AG08396 (cell line): ENCODE results near the gene KRT3.

ENCODE experiments used
- DNase-seq: peaks from one replicate; pipeline ENCODE4 v3.0.0; 2012; ENCODE audit warnings: low spot score, mixed read lengths

The KRT3 gene

GRCh38 chr12:52795694-52796428, at the start of gene KRT3:
KRT3 (minus strand) TSS chr12:52796117; CDS start chr12:52796042, 75 bp downstream.
- DNase-seq = no peak

- DNase-seq = no peak
These were observed 48.5 kb upstream of the KRT3 start for GRCh38 chr12:52844386-52844785.

- DNase-seq = no peak
These were observed 43.7 kb upstream of the KRT3 start for GRCh38 chr12:52839436-52840105.

DNA sequence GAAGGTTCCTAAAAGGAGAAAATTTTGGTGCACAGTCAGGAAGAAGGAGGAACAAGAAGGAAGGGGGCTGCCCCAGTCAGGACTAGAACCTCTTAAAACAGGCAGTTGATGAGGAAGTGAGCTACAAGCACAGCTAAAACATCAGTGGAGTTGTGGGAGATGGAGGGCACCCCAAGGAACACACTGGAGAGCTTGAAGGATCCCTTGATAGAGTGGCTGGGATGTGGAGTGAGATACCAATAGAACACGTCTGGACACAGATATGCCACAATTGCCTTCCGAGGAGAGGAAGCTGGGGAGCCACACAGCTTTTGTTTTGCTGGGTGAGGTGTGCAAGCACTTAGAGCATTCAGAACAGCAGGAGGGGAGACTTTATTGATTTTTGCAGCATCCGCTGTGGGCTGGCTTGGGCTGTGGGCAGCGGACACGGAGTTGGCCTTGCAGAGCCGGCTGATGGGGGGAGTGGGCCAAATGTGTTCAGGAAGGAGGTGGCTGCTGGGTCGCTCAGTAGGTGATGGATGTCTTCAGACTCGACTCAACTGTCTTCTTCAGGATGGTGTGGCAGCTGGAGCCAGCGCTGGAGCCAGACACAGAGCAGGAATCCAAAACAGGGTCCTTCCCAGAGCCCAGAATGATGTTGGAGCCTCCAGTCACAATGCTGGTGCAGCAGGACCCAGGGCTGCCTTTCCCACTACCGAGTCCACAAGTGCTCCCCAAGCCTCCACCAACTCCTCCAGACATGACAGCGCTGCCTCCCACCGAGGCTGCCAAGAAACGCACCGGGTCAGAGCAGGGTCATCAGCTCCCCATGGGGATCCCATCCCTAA, 42.9 kb upstream of the KRT3 start:
- DNase-seq = no peak

DNA sequence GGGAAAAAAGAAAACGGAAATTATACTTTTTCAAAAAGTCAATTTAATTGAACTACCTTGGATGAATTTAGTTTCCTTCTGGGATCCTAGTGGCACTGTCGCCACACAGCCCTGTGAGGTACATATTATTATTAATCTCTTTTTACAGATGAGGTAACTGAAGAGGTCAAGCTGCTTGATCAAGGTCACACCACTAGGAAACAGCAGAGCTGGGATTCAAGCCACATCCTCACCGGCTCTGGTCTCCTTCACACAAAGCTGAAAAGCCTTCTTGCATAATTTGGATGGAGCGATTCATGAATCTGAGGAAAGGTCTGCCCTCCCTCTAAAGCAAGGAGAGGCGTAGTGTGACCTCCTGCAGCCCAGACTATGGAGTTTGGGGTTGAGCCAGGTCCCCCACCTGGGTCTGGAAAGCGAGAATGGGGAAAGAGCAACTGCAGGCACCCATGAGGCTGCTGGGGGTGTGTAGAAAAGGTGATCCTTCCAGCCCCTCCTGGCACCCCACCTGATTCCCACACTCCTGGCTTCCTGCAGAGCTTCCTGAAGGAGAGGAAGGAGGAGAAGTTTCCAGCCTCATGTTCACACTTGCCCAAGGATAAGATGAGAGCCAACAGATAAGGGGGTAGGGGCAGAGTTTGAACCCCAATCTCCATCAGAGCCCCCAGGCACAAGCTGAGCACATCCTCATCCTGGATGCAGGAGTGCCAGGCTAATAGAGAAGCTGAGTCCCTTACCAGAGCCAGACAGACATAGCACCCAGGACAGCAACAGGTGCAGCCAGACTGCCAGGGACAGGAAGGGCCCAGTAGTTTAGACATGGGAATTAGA, 42.1 kb upstream of the KRT3 start:
- DNase-seq = no peak

- DNase-seq = peak; percentile 76
These were observed 41.5 kb upstream of the KRT3 start for GRCh38 chr12:52837413-52837741.

- no peak for DNase-seq
These were observed 40.8 kb upstream of the KRT3 start for GRCh38 chr12:52836491-52837412.

GRCh38 chr12:52836042-52836466, 40.1 kb upstream of the KRT3 start:
- peak; percentile 55 for DNase-seq

DNA sequence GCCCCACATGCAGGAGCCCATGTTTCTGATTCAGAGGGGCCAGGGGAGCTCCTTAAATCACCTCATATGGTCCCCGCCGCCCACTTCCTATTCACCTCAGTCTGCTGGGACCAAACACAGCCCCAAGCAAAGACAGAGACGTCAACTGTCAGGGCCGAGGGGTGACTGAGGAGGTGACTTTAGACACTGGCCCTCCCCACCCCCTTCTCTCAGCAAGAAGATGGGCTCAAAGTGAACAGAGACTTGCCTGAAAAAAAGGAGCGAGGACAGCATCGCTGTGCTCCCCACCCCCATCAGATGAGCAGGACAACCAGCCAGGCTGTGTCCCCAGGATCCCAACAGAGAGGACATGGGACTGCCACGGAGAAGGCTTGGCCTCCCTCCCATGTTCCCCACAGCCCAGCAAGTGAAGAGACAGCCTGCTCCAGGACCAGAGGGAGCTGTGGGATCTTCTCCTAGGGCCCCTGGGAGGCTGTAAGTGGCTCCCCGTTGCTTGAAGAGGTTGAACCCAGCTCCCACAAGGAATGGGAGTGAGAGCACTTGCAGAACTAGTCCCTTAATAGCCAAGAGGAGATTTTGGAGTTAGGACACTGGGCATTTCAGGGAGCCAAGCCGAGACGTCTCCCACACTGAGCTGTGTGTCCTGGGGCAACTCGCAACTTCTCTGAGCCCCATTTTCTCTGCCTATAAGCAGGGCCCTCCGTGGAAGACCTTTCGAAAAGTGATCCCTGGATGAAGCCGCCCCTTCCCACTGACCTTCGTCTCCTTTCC, 39.5 kb upstream of the KRT3 start:
- DNase-seq = no peak

GRCh38 chr12:52834727-52835001, 38.7 kb upstream of the KRT3 start:
- no peak for DNase-seq

DNA sequence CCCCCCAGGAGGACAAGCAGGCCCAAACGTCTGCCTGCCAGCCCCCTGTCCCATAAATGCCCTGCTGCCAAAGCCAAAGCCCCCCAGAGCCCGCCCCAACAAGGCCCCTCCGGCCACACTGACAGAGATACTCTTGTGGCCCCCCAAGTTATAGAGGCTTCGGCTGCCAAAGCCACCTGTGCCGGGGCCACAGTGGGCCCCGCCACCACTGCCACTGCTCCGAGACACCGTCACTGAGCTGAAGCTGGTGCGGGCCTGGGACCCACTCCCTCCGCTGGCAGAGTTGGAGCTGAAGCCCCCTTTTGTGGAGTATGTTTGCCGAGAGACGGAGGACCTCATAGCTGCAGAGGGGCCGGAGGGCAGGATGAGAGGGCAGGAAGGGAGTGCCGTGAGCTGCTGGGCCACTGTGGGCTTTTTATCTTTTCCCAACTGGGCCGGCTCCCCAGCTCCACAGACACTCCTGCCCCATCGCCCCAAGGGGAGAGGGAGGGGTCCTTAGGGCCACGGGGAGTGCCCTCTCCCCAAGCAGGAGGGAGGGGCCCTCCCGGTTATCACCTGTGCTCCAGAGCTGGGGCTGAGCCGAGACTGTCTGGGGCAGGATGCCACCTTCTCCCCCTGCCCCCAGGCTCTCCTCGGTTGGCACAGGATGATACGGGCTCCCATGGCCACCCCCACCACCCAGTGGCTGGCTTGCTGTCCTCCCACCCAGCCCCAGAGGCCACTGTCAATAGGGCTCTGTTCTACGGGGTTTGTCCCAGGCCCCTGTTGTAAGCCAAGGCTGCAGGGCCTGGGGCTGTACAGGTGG, 38.2 kb upstream of the KRT3 start, which contains the start of gene KRT79:
Gene KRT79, minus strand, starts transcription at position 390 of the 805 bp plus-strand sequence. Its CDS starts 51 bp downstream, at position 339.
- DNase-seq = no peak

- no peak for DNase-seq
These were observed 37.3 kb upstream of the KRT3 start for GRCh38 chr12:52832985-52833905.

DNA sequence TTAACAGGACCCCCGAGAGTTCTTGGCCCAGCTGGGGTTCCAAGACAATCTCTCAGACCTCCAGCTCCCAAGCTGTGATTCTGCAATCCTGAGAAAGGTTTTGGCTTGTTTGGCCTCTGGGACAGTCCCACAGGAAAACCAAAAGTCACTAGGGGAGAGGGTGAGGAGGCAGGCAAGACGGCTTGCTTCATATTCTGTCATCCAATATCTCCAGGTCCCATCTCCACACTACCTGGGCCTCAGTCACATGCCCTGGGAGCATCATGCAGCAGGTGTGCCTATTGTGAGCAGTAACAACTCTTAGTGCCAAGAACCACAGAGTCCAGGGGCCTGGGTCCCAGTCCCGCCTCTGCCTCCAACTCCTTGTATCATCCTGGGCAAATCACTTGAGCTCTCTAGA, 36.5 kb upstream of the KRT3 start:
- DNase-seq = no peak

GRCh38 chr12:52831251-52831650, 35.3 kb upstream of the KRT3 start:
- no peak for DNase-seq

DNA sequence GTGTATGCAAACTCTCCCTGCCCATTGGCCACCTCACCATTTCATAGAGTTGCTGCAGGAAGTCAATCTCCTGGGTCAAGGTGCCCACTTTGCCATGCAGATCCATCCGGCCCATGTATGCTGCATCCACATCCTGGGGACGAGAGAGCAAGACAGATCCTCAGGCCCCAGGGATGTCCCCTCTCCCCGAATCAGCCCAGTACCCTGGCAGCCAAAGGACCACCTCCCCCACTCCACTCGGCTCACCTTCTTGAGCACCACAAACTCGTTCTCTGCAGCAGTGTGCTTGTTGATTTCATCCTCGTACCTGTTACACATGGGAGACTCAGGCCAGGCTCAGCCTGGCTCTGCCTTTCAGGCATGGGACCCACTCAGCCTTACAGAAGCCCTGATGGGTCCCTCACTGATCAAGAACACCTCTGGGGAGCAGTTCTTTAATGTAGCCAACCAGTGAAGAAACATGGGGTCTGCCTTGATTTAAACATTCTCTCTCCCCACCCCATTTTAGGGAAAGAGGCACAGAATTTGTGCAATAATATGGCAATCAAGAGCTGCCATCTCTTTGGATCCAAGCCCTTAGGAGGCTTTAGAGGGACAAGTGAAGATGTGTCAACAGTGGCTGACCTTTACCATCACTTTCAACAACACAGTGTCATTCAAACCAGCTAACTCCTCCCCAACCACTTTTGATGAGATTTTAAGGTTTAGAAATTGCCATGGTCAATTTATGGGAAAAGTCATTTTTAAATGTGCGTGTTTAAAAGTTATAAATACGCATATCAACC, 34.3 kb upstream of the KRT3 start:
- DNase-seq = no peak

- DNase-seq = no peak
These were observed 32.7 kb upstream of the KRT3 start for GRCh38 chr12:52828591-52829021.

DNA sequence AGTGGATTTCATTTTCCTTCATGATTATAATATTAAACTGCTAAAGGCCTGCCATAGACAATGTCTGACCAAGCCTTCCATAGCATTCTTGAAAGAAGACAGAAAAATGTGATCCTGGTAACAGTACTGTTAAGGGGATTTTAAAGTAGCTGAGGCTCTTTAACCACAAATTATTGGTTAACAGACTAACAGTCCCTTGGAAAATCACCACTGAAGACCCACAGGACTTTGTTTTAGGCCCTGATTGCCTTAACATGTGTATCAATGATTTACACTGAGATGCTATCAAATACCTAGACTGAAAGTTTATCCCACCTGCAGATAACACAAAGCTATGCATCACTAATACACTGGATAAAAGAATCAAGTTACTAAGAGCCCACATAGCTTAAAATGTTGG, 32.2 kb upstream of the KRT3 start:
- no peak for DNase-seq
